Esophagus muscularis mucosa (tissue), 4 donors: ENCODE results near the gene CRISP1.

Source experiments
- CTCF ChIP-seq, 3 experiments: fragments of 200-600 bp in 2 of 3; fragments of 450-650 bp in 1 of 3; sonication (generic) in 2 of 3; IDR thresholded peaks; one replicate each; pipeline ENCODE4 v1.5.1; 2017 to 2019; ENCODE audit warnings: antibody characterized with exemption in 3 of 3, mild to moderate bottlenecking in 2 of 3, moderate library complexity in 1 of 3
- EP300 ChIP-seq: sonication (generic); formaldehyde crosslinking; IDR thresholded peaks from one replicate; pipeline ENCODE4 v1.6.1; 2017; ENCODE audit warnings: antibody characterized with exemption
- POLR2A ChIP-seq: fragments of 450-650 bp; IDR thresholded peaks from one replicate; pipeline ENCODE4 v1.6.1; 2017; ENCODE audit warnings: antibody characterized with exemption, moderate library complexity, mild to moderate bottlenecking, low read depth

- TF ChIP-seq CTCF (IDR thresholded peaks at IDR 0.05), result no peak
- no peak for TF ChIP-seq POLR2A
- TF ChIP-seq EP300, result no peak
These were observed at the start of gene CRISP1 for GRCh38 chr6:49866485-49866943.
